Testis (tissue), 2 donors: Measurements from ENCODE around the gene SIL1.

Experiments used
- POLR2A ChIP-seq: fragments of 450-650 bp; IDR thresholded peaks from one replicate; pipeline ENCODE4 v1.6.1; 2017; ENCODE audit warnings: antibody characterized with exemption, mild to moderate bottlenecking, moderate library complexity
- TF ChIP-seq, protein P1 (sequence below), 3 experiments: fragments of 450-650 bp in 2 of 3; fragments of 200-600 bp in 1 of 3; sonication (generic) in 1 of 3; IDR thresholded peaks; one replicate each; pipeline ENCODE4 v1.5.1; 2016 to 2019; ENCODE audit warnings: antibody characterized with exemption in 3 of 3, mild to moderate bottlenecking in 2 of 3, moderate library complexity in 1 of 3

DNA sequence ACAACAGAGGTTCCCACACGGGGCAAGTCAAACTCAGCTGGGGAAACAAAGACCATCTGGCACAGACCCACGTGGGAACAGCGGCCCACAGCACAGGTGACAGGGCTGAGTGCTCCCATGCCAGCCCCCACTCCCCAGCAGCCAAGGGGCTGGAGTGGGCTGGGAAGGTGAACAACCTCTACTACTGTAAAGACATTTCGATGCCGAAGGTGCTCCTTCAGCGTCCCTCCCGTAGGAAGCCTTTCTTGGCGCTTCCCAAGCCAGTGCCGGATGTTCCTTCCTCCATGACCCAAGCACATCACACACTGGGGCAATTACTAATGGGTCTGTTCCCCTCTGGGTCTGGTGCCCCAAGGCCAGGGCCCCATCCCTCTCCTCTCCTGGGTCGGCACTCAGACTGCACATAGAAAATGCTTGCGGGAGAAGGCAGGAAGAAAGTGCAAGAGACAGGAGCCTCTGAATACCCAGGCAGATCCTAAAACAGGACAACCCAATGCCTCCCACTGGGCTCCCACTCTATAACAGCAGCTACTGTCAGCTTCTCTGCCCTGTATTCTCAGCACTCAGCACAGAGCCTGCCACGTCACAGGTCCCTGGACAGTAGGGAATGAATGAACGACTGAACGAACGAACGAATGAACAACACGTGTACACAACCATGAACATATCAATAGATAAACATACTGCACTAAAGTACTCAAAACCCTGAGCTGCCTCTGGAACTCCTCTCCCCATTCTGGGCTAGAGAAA, 246.0 kb downstream of the SIL1 start:
- TF ChIP-seq, protein P1, sequence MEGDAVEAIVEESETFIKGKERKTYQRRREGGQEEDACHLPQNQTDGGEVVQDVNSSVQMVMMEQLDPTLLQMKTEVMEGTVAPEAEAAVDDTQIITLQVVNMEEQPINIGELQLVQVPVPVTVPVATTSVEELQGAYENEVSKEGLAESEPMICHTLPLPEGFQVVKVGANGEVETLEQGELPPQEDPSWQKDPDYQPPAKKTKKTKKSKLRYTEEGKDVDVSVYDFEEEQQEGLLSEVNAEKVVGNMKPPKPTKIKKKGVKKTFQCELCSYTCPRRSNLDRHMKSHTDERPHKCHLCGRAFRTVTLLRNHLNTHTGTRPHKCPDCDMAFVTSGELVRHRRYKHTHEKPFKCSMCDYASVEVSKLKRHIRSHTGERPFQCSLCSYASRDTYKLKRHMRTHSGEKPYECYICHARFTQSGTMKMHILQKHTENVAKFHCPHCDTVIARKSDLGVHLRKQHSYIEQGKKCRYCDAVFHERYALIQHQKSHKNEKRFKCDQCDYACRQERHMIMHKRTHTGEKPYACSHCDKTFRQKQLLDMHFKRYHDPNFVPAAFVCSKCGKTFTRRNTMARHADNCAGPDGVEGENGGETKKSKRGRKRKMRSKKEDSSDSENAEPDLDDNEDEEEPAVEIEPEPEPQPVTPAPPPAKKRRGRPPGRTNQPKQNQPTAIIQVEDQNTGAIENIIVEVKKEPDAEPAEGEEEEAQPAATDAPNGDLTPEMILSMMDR (IDR thresholded peaks at IDR 0.05), result no peak
- no peak for TF ChIP-seq POLR2A
